Spleen (tissue), 7 donors: ENCODE data around the gene PHC2.

ENCODE experiments used
- CTCF ChIP-seq, 11 experiments: fragments of 200-600 bp in 7 of 11; fragments of 450-650 bp in 4 of 11; sonication (generic) in 4 of 11; IDR thresholded peaks in 8 of 11; conservative IDR thresholded peaks in 3 of 11; 1 replicate in 7 of 11; 2 replicates in 4 of 11; pipeline versions ENCODE4 v1.4.0 to v1.8.0; 2016 to 2021; ENCODE audit warnings: antibody characterized with exemption in 11 of 11, inconsistent platforms in 4 of 11, mild to moderate bottlenecking in 1 of 11
- POLR2A ChIP-seq, 3 donors: fragments of 450-650 bp; IDR thresholded peaks; one replicate each; pipeline ENCODE4 v1.5.1; 2017; ENCODE audit warnings: antibody characterized with exemption in 3 of 3, mild to moderate bottlenecking in 1 of 3
- donor health status: DM: no; HTN: no; CAD: no; lungs with moderate emphysema.
- donor health status: DM: no; HTN: no; CAD: no.
- donor health status: DM: no; HTN: no; CAD: no.

GRCh38 chr1:33371334-33371733, 59.6 kb downstream of the PHC2 start:
- TF ChIP-seq CTCF (IDR thresholded peaks at IDR 0.05 in 8 of 11, conservative IDR thresholded peaks at IDR 0.05 in 3 of 11) = no peak
- no peak for TF ChIP-seq POLR2A (IDR thresholded peaks at IDR 0.05)
